Tibial nerve (tissue), 4 donors: ENCODE data around the gene RAB3B. TPM values are rescaled to one million over a fixed set of nuclear protein-coding genes. Genes with fewer than 3 reads are reported as not detected.
"Not testable (repeated sequence)": the region's sequence is repeated elsewhere in the genome, so short reads cannot be mapped to it uniquely, and the experiment has no call there.

Experiments
- DNase-seq, 2 donors: peaks; one replicate each; pipeline ENCODE4 v3.0.0-alpha.2; 2019; ENCODE audit warnings: low spot score in 2 of 2
- H3K27ac ChIP-seq, 4 donors: fragments of 200-600 bp; sonication (generic) in 3 of 4; one replicate each; pipeline ENCODE4 v1.5.1; 2017 to 2019; ENCODE audit warnings: mild to moderate bottlenecking in 1 of 4
- H3K27me3 ChIP-seq, 2 donors: fragments of 200-600 bp; sonication (generic) in 1 of 2; one replicate each; pipeline versions ENCODE4 v1.5.1 to v1.6.0; 2017 to 2019
- H3K36me3 ChIP-seq, 3 donors: fragments of 200-600 bp; sonication (generic); one replicate each; pipeline ENCODE4 v1.5.1; 2018 to 2019
- H3K4me1 ChIP-seq, 4 donors: fragments of 200-600 bp; sonication (generic) in 3 of 4; one replicate each; pipeline ENCODE4 v1.5.1; 2017 to 2019
- H3K4me3 ChIP-seq, 4 donors: fragments of 200-600 bp; sonication (generic) in 3 of 4; one replicate each; pipeline ENCODE4 v1.5.1; 2017 to 2019; ENCODE audit warnings: mild to moderate bottlenecking in 1 of 4, moderate library complexity in 1 of 4
- H3K9me3 ChIP-seq, 4 donors: fragments of 200-600 bp; sonication (generic) in 3 of 4; one replicate each; pipeline ENCODE4 v1.5.1; 2017 to 2019
- CTCF ChIP-seq, 5 experiments: fragments of 200-600 bp in 3 of 5; fragments of 450-650 bp in 2 of 5; sonication (generic) in 3 of 5; IDR thresholded peaks; one replicate each; pipeline ENCODE4 v1.5.1; 2016 to 2019; ENCODE audit warnings: antibody characterized with exemption in 5 of 5, mild to moderate bottlenecking in 3 of 5, moderate library complexity in 2 of 5
- EP300 ChIP-seq, 2 donors: sonication (generic); formaldehyde crosslinking; IDR thresholded peaks; one replicate each; pipeline ENCODE4 v1.6.1; 2017; ENCODE audit warnings: antibody characterized with exemption in 2 of 2, mild to moderate bottlenecking in 1 of 2
- POLR2A ChIP-seq, 2 donors: fragments of 450-650 bp; IDR thresholded peaks; one replicate each; pipeline ENCODE4 v1.6.1; 2017; ENCODE audit warnings: antibody characterized with exemption in 2 of 2, mild to moderate bottlenecking in 2 of 2, moderate library complexity in 2 of 2
- WGBS, 2 donors: methylation state at CpG; one replicate each; pipeline ENCODE4 v1.1.5; 2018; 5-methylcytosine and 5-hydroxymethylcytosine counted together
- total RNA-seq, 4 donors: library from RNA; depleted of rRNA; stranded (reverse); fragments of >200 nt; gene quantifications; one replicate each; pipeline ENCODE4 v1.1.0, GENCODE V29; 2016

Gene RAB3B
- total RNA-seq, 4 donors from 2014 or later, result under 0.01 to 0.39 TPM; not detected in 2

GRCh38 chr1:51902456-51902855 lies 88.0 kb downstream of the RAB3B start:
- H3K36me3 ChIP-seq, result no peaks in the 10 kb centered on the region
- H3K27me3 ChIP-seq, result peaks cover 0 to 39% of the 10 kb centered on the region in 2 donors
- TF ChIP-seq CTCF (IDR thresholded peaks at IDR 0.05) (no peak), POLR2A (IDR thresholded peaks at IDR 0.05) (no peak), EP300 (IDR thresholded peaks at IDR 0.05) (no peak)
- 78 to 84% methylated on average over 5 of the region's 5 CpGs for WGBS, 2 donors
- no peak for DNase-seq
- H3K4me1 ChIP-seq, result no peaks in the 10 kb centered on the region
- H3K27ac ChIP-seq, result no peak overlapping the region
- H3K4me3 ChIP-seq, result no peak overlapping the region
- H3K9me3 ChIP-seq, result no peaks in the 10 kb centered on the region

GRCh38 chr1:51901151-51901550 lies 89.3 kb downstream of the RAB3B start:
- Histone ChIP-seq H3K4me1 (no peaks in the 10 kb centered on the region), H3K9me3 (no peaks in the 10 kb centered on the region), H3K27ac (no peak overlapping the region), H3K27me3 (peaks cover 0 to 44% of the 10 kb centered on the region in 2 donors), H3K36me3 (no peaks in the 10 kb centered on the region), H3K4me3 (no peak overlapping the region)
- TF ChIP-seq CTCF (IDR thresholded peaks at IDR 0.05) (no peak), EP300 (IDR thresholded peaks at IDR 0.05) (no peak), POLR2A (IDR thresholded peaks at IDR 0.05) (no peak)
- WGBS, 2 donors, result 92 to 95% methylated on average over 4 of the region's 4 CpGs
- no peak for DNase-seq

- Histone ChIP-seq H3K27me3 (peaks cover 0 to 44% of the 10 kb centered on the region in 2 donors), H3K4me1 (no peaks in the 10 kb centered on the region), H3K9me3 (peaks cover 0 to under 1% (median 0%) of the 10 kb centered on the region in 4 donors), H3K36me3 (no peaks in the 10 kb centered on the region), H3K4me3 (no peak overlapping the region), H3K27ac (no peak overlapping the region)
- no peak for TF ChIP-seq POLR2A (IDR thresholded peaks at IDR 0.05)
- DNase-seq, result no peak
- WGBS, 2 donors, result 54 to 73% methylated on average over 10 of the region's 10 CpGs
Measured at GRCh38 chr1:51899022-51899421, 91.5 kb downstream of the RAB3B start.

- Histone ChIP-seq H3K4me1 (no peaks in the 10 kb centered on the region), H3K27ac (no peak overlapping the region), H3K36me3 (no peaks in the 10 kb centered on the region), H3K9me3 (peaks cover 0 to 7% (median 0%) of the 10 kb centered on the region in 4 donors), H3K27me3 (peaks cover 0 to 52% of the 10 kb centered on the region in 2 donors), H3K4me3 (no peak overlapping the region)
- WGBS, 2 donors, result 61 to 67% methylated on average over 6 of the region's 6 CpGs
- TF ChIP-seq POLR2A (IDR thresholded peaks at IDR 0.05), result no peak
- TF ChIP-seq CTCF (IDR thresholded peaks at IDR 0.05), result no peak
- TF ChIP-seq EP300 (IDR thresholded peaks at IDR 0.05), result no peak
- no peak for DNase-seq
Measured at GRCh38 chr1:51898090-51898734, 92.3 kb downstream of the RAB3B start.

GRCh38 chr1:51897699-51898031 lies 92.8 kb downstream of the RAB3B start:
- TF ChIP-seq CTCF (IDR thresholded peaks at IDR 0.05) (no peak), EP300 (IDR thresholded peaks at IDR 0.05) (no peak), POLR2A (IDR thresholded peaks at IDR 0.05) (no peak)
- Histone ChIP-seq H3K4me1 (no peaks in the 10 kb centered on the region), H3K9me3 (peaks cover 0 to 7% (median 0%) of the 10 kb centered on the region in 4 donors), H3K36me3 (no peaks in the 10 kb centered on the region), H3K27ac (no peak overlapping the region), H3K27me3 (peaks cover 0 to 56% of the 10 kb centered on the region in 2 donors), H3K4me3 (no peak overlapping the region)
- no peak for DNase-seq

GRCh38 chr1:51894748-51895147 lies 95.8 kb downstream of the RAB3B start:
- H3K4me3 ChIP-seq, H3K4me1 ChIP-seq, DNase-seq, H3K27ac ChIP-seq, H3K9me3 ChIP-seq, H3K36me3 ChIP-seq: not testable (repeated sequence)
- H3K27me3 ChIP-seq, result peaks cover 0 to 73% of the 10 kb centered on the region in 2 donors
- 61 to 68% methylated on average over 2 of the region's 2 CpGs for WGBS, 2 donors
